Activated CD8-positive, alpha-beta T cell treated with anti-CD3 and anti-CD28 coated beads, Interleukin-2, amount 10 ng/mL, durations not matched to agents 7 days and 5 days (primary cell): Measurements from ENCODE around the gene CHAD. TPM values are rescaled to one million over a fixed set of nuclear protein-coding genes. Genes with fewer than 3 reads are reported as not detected.

Experiments used
- ATAC-seq: fragments of 150-1000 bp; cut with Tn5 transposase; one replicate; pipeline ENCODE4 v1.10.0; 2021; ENCODE audit warnings: moderate library complexity
- CTCF ChIA-PET: fragments of 350-600 bp; sonication (Branson Sonifier 250); formaldehyde crosslinking; loops from one replicate; lab custom pipeline; 2021; ENCODE audit warnings: antibody characterized with exemption; lab: Charles Lee
- POLR2A ChIA-PET: fragments of 350-600 bp; sonication (Branson Sonifier 250); formaldehyde crosslinking; loops from one replicate; lab custom pipeline; 2021; ENCODE audit warnings: antibody characterized with exemption; lab: Charles Lee
- DNase-seq: peaks from one replicate; pipeline ENCODE4 v3.0.0-alpha.2; 2020
- H3K27ac Mint-ChIP-seq: one replicate; pipeline ENCODE4 v1.8.0; 2021; ENCODE audit warnings: mild to moderate bottlenecking, mixed read lengths
- H3K27me3 Mint-ChIP-seq: one replicate; pipeline ENCODE4 v1.8.0; 2021; ENCODE audit warnings: low read depth, mixed read lengths
- H3K36me3 Mint-ChIP-seq: one replicate; pipeline ENCODE4 v1.8.0; 2021; ENCODE audit warnings: low read depth, mixed read lengths
- H3K4me1 Mint-ChIP-seq: one replicate; pipeline ENCODE4 v1.8.0; 2021; ENCODE audit warnings: low read depth, mixed read lengths
- H3K4me3 Mint-ChIP-seq: one replicate; pipeline ENCODE4 v1.8.0; 2021; ENCODE audit warnings: mild to moderate bottlenecking, mixed read lengths
- H3K9me3 Mint-ChIP-seq: one replicate; pipeline ENCODE4 v1.8.0; 2022; ENCODE audit warnings: mixed read lengths; ENCODE audit not compliant: insufficient read depth
- total RNA-seq, 2 experiments: library from RNA; stranded (reverse); gene quantifications; one replicate each; pipeline ENCODE4 v1.2.3, GENCODE V29; 2021

The CHAD gene
- total RNA-seq, 2 experiments from 2014 or later: not detected

DNA sequence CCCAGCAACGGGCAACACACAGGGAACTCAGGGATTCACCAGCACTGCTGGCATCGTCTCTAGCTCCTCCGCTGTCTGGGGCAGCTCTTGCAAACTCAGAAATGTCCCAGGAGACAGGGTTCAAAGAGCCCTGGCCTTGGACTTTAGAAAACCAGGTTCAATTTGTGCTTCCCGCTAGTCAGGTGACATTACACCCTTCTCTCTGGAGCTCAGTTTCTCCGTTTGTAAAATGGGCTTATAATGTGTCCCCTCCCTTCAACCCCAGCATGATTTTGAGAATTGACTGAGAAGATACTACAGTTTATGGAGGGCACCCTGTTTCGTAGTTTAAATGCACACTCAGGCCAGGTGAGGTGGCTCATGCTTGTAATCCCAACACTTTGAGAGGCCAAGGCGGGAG, 37.6 kb upstream of the CHAD start:
- peaks cover 75% of the 10 kb centered on the region for H3K4me1 Mint-ChIP-seq
- H3K9me3 Mint-ChIP-seq: no peaks in the 10 kb centered on the region
- H3K36me3 Mint-ChIP-seq: peaks cover 2% of the 10 kb centered on the region
- peak overlapping the region; percentile 46 for H3K27ac Mint-ChIP-seq
- ChIA-PET CTCF (interaction anchor here (0.7 to 6.0 kb wide), 3 partner anchors 28 to 109 kb away, joined by 3 to 34 read pairs (median 9); partner anchors contain the start of genes LRRC59 and RSAD1), POLR2A (no interaction called here)
- DNase-seq (no peak), ATAC-seq (no peak)
- no peak overlapping the region for H3K4me3 Mint-ChIP-seq
- no peaks in the 10 kb centered on the region for H3K27me3 Mint-ChIP-seq

DNA sequence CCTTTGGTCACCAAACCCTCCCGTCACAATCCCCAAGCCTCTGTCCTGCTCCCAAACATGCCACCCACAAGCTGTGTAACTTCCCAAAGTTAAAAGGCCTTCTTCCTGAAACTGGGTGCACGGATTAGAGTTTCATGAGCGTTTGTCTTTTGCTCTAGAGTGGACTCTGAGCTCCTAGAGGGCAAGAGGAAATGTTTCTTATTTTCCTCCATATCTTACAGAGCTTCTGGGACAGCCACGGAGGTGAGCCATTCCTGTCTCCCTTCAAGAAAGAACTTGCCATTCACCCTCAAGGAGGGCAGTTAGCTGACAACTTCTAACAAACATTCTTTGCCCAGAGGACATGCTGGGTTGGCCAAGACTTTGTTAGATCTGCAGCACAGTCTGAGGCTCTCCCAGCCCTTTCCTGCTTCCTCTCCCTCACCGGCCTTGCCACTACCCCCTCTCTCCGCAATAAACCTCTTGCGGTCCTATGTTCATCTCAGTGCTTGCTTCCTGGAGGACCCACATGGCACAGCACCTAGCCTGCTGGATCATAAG, 37.0 kb upstream of the CHAD start:
- POLR2A ChIA-PET: no interaction called here
- H3K36me3 Mint-ChIP-seq: peaks cover 2% of the 10 kb centered on the region
- no peak overlapping the region for H3K4me3 Mint-ChIP-seq
- ATAC-seq (no peak), DNase-seq (no peak)
- H3K27me3 Mint-ChIP-seq: no peaks in the 10 kb centered on the region
- peaks cover 68% of the 10 kb centered on the region for H3K4me1 Mint-ChIP-seq
- H3K9me3 Mint-ChIP-seq: no peaks in the 10 kb centered on the region
- CTCF ChIA-PET: interaction anchor here (2.7 to 6.0 kb wide), 2 partner anchors 27 to 108 kb away, joined by 9 to 34 read pairs; partner anchors contain the start of genes LRRC59 and RSAD1
- H3K27ac Mint-ChIP-seq: no peak overlapping the region

DNA sequence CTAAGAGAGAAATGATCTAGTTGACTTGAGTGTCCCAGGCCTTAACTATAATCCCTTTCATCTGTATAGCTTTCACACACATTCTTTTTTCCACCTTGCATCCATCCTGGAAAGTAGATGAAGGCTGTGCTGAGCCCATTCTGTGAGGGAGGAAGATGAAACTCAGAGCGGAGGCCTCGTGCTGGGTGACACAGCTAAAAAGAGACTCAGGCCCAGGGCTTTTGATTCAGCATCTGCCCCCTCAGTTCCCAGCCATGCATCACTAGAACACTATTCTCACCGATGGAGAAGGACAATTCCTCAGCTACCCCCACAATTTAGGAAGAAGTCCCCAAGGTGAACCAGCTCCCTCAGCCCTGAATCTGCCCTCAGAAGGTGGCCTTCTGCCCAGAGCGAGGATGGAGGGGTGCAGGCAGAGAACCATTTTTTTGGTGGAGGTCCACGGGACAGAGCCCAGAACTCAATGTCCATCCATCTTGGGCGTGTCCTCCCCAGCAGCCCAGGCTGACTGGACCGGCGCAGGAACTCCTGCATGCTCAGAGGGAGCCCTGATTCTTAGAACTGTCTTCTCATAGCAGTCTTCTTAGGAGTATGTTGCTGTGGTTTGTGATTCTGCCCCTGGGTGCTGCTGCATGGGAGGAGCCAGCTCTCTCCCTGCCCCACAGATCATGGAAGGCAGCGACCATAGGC, 33.8 kb upstream of the CHAD start:
- peak overlapping the region; percentile 78 for H3K27ac Mint-ChIP-seq
- ATAC-seq (peak; percentile 20), DNase-seq (no peak)
- ChIA-PET CTCF (interaction anchor here (0.6 to 6.0 kb wide), 8 partner anchors 8 to 1302 kb away, joined by 3 to 34 read pairs (median 3); partner anchors contain the start of gene RSAD1), POLR2A (interaction anchor here (0.6 kb wide), 1 partner anchor 14 kb away, joined by 3 read pairs; no protein-coding TSS in a partner anchor)
- no peak overlapping the region for H3K4me3 Mint-ChIP-seq
- H3K9me3 Mint-ChIP-seq: no peaks in the 10 kb centered on the region
- no peaks in the 10 kb centered on the region for H3K27me3 Mint-ChIP-seq
- H3K36me3 Mint-ChIP-seq: no peaks in the 10 kb centered on the region
- H3K4me1 Mint-ChIP-seq: peaks cover 44% of the 10 kb centered on the region

DNA sequence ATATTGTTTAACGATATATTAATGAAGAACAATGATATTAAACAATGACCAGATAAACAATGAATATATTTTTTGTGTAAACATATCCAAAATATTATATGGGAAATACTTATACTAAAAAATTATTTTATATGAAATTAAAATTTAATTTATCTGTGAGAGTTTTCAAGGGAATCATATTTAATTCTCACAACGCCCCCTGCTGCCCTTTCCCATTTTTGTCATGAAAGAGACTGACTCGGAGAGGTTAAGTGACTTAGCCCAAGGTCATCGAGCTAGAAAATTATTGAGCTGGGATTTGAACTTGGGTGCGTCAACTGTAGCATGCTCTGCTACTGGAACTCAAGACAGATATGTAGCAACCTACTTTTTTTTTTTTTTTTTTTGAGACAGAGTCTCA, 32.4 kb upstream of the CHAD start:
- DNase-seq: peak; percentile 47
- ChIA-PET POLR2A (no interaction called here), CTCF (interaction anchor here (1.4 to 2.8 kb wide), 4 partner anchors 9 to 22 kb away, joined by 4 to 28 read pairs (median 14); no protein-coding TSS in a partner anchor)
- Mint-ChIP-seq H3K9me3 (no peaks in the 10 kb centered on the region), H3K4me3 (no peak overlapping the region), H3K27me3 (peaks cover 2% of the 10 kb centered on the region), H3K4me1 (peaks cover 41% of the 10 kb centered on the region), H3K36me3 (no peaks in the 10 kb centered on the region), H3K27ac (no peak overlapping the region)
- ATAC-seq: no peak

DNA sequence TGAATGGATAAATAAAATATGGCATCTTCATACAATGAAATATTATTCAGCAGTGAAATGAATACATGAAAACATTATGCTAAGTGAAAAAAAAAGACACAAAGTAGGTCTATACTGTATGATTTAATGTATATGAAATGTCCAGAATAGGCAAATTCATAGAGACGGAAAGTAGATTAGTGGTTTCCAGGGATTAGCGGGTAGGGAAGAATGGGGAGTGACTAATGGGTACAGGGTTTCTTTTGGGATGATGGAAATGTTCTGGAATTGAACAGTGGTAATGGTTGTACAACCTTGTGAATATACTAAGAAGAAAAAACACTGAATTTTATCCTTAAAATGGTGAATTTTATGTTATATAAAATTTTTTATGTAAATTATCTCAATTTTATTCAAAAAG, 31.0 kb upstream of the CHAD start:
- DNase-seq: no peak
- ChIA-PET POLR2A (no interaction called here), CTCF (interaction anchor here (2.1 kb wide), 1 partner anchor 20 kb away, joined by 12 read pairs; no protein-coding TSS in a partner anchor)
- H3K27me3 Mint-ChIP-seq: peaks cover 2% of the 10 kb centered on the region
- H3K4me1 Mint-ChIP-seq: peaks cover 28% of the 10 kb centered on the region
- H3K36me3 Mint-ChIP-seq: no peaks in the 10 kb centered on the region
- H3K9me3 Mint-ChIP-seq: no peaks in the 10 kb centered on the region
- no peak overlapping the region for H3K4me3 Mint-ChIP-seq
- no peak for ATAC-seq
- H3K27ac Mint-ChIP-seq: no peak overlapping the region

DNA sequence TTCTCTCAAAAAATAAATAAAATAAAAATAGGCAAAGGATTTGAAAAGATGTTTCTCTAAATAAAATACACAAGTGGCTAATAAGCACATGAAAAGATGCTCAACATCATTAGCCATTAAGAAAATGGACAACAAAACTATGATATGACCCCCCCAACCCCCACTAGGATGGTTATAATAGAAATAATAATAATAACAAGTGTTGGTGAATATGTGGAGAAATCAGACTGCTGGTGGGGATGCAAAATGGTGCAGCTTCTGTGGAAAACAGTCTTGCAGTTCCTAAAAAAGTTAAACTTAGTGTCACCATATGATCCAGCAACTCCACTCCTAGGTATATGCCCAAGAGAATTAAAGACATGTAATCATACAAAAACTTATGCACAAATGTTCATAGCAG, 30.6 kb upstream of the CHAD start:
- Mint-ChIP-seq H3K4me3 (no peak overlapping the region), H3K27ac (no peak overlapping the region), H3K36me3 (no peaks in the 10 kb centered on the region), H3K4me1 (peaks cover 24% of the 10 kb centered on the region), H3K27me3 (peaks cover 2% of the 10 kb centered on the region), H3K9me3 (no peaks in the 10 kb centered on the region)
- POLR2A ChIA-PET: no interaction called here
- DNase-seq: no peak
- ATAC-seq: no peak
- CTCF ChIA-PET: interaction anchor here (1.2 kb wide), 1 partner anchor 137 kb away, joined by 5 read pairs; no protein-coding TSS in a partner anchor

DNA sequence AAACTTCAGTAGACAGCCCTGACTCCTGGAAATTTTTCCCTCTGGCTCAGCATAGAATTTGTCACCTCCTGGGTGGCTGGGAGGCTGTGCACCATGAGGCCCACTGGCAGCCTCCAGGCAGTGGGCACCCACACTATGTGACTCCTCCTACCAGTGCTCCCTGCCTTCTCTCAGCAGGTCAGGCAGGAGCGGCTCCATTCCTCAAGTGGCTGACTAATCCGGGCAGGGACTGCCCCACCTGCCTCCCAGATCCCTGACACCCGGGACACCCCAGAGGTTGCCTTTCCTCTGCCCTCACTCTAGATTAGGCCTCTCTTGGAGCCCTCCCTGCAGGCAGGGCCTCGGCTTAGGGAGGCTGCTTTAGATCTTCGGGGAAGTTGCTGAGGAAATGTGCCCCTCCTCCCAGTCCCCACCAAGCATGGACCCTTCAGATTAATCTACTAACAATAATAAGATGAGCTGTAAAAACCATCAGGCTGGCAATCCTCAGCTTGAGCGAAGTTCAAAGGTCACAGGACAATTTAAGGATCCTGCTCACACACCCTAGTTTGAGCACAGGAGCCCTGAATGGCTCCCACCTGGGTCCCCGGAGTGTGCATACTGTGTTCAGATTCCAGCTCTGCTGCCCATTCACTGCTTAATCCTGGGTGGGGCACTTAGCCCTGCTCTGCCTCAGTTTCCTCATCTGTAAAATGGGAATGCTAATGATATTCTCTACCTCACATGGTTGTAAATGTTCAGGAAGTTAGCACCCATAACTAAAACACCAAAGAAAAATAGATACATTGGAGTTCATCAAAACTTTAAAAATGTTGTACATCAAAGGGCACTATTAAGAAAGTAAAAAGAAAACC, 29.6 kb upstream of the CHAD start:
- ChIA-PET CTCF (interaction anchor here (1.2 kb wide), 1 partner anchor 136 kb away, joined by 5 read pairs; no protein-coding TSS in a partner anchor), POLR2A (no interaction called here)
- Mint-ChIP-seq H3K4me3 (no peak overlapping the region), H3K36me3 (no peaks in the 10 kb centered on the region), H3K4me1 (peaks cover 13% of the 10 kb centered on the region), H3K27me3 (peaks cover 4% of the 10 kb centered on the region), H3K27ac (no peak overlapping the region), H3K9me3 (no peaks in the 10 kb centered on the region)
- ATAC-seq (no peak), DNase-seq (no peak)

DNA sequence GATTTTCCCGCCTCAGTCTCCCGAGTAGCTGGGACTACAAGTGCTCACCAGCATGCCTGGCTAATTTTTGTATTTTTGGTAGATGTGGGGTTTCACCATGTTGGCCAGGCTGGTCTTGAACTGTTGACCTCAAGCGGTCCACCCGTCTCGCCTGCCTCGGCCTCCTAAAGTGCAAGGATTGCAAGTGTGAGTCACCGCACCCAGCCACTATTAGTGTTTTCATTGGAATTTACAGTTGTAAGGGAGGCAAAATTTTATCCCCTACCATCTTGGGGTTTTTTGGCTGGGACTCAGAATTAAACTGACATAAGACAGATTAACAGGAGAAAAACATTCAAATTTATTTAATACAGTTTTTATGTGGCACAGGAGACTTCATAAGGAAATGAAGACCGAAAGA, 27.2 kb upstream of the CHAD start:
- no peak overlapping the region for H3K4me3 Mint-ChIP-seq
- ATAC-seq (no peak), DNase-seq (no peak)
- no peaks in the 10 kb centered on the region for H3K4me1 Mint-ChIP-seq
- ChIA-PET CTCF (no interaction called here), POLR2A (no interaction called here)
- no peak overlapping the region for H3K27ac Mint-ChIP-seq
- no peaks in the 10 kb centered on the region for H3K9me3 Mint-ChIP-seq
- H3K27me3 Mint-ChIP-seq: peaks cover 4% of the 10 kb centered on the region
- no peaks in the 10 kb centered on the region for H3K36me3 Mint-ChIP-seq

DNA sequence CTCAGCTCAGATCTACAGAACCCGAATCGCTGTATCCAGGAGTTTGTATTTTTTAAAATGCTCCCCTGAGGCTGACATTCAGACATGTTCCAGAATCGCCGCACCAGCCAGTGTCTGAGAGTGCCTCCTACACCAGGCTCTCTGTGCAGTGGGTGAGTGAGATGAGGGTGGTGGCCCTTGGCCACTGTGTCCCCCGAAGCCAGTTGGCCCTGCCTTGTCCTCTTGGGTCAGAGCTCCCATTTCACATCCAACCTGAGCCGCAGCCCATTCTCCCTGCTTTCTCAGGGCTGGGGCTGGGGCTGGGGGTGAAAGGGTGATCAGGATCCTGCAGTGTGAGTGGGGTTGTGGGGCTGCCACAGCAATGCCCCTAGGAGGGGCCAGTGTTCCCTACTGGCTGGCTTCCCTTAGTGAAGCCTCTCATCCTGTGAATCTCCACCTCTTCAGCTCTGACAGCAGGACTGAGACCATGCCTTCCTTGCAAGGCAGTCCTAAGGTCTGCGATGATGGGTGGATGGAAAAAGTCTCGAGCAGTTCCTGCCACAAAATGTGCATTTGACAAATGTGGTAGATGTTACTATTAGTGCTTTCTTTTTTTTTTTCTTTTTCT, 26.6 kb upstream of the CHAD start:
- ChIA-PET POLR2A (no interaction called here), CTCF (interaction anchor here (1.3 kb wide), 1 partner anchor 47 kb away, joined by 3 read pairs; no protein-coding TSS in a partner anchor)
- no peaks in the 10 kb centered on the region for H3K36me3 Mint-ChIP-seq
- no peak overlapping the region for H3K4me3 Mint-ChIP-seq
- peaks cover 4% of the 10 kb centered on the region for H3K27me3 Mint-ChIP-seq
- DNase-seq: no peak
- H3K27ac Mint-ChIP-seq: no peak overlapping the region
- no peaks in the 10 kb centered on the region for H3K9me3 Mint-ChIP-seq
- ATAC-seq: no peak
- no peaks in the 10 kb centered on the region for H3K4me1 Mint-ChIP-seq

DNA sequence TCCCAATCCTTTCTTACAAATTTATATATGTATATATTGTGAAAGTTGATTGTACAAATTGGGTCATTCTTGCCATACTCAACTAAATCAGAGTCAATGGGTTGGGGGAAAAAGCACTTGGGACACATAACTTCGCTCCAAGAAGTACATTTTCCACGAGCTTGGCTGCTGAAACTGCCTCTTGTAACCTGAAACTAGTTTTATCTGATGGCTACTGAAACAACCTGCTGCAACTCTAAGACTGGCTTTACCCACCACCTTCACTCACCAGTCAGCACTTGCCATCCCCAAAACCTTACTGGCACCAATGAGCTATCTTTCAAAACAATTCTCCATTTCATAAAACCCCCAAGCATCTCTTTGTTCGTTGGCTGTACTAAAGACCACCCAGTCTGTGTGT, 25.1 kb upstream of the CHAD start:
- no peaks in the 10 kb centered on the region for H3K9me3 Mint-ChIP-seq
- CTCF ChIA-PET: interaction anchor here (0.6 to 1.3 kb wide), 3 partner anchors 18 to 132 kb away, joined by 3 to 4 read pairs (median 3); no protein-coding TSS in a partner anchor
- H3K27ac Mint-ChIP-seq: no peak overlapping the region
- no peak for DNase-seq
- no peak for ATAC-seq
- H3K4me1 Mint-ChIP-seq: no peaks in the 10 kb centered on the region
- H3K27me3 Mint-ChIP-seq: peaks cover 4% of the 10 kb centered on the region
- H3K36me3 Mint-ChIP-seq: no peaks in the 10 kb centered on the region
- H3K4me3 Mint-ChIP-seq: no peak overlapping the region
- POLR2A ChIA-PET: no interaction called here

DNA sequence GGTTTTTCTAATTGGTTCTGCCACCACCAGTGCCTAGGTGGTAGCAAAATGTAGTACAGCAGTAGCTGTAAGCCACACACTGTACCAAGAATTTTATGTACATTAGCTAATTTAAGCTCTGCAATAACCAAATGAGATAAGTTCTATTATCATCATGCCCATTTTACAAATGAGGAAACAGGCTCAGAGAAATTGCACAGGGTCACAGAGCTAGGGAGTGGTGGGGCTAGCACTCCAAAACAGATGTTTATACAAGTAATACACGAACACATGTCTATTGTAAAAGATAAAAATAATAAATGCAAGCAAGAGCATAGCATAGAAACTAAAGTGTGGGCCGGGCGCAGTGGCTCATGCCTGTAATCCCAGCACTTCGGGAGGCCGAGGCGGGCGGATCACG, 23.5 kb upstream of the CHAD start:
- Mint-ChIP-seq H3K36me3 (no peaks in the 10 kb centered on the region), H3K4me3 (no peak overlapping the region), H3K4me1 (no peaks in the 10 kb centered on the region), H3K27me3 (peaks cover 4% of the 10 kb centered on the region), H3K27ac (no peak overlapping the region), H3K9me3 (no peaks in the 10 kb centered on the region)
- ATAC-seq (no peak), DNase-seq (no peak)
- ChIA-PET POLR2A (no interaction called here), CTCF (interaction anchor here (1.2 to 1.6 kb wide), 2 partner anchors 9 to 12 kb away, joined by 3 to 4 read pairs; no protein-coding TSS in a partner anchor)
